HL-60 (cell line): ENCODE results near the gene TNFRSF21.

ENCODE experiments used
- GABPA ChIP-seq: IDR thresholded peaks from 2 replicates; pipeline ENCODE4 v1.6.1; 2012; ENCODE audit warnings: low read depth
- POLR2AphosphoS5 ChIP-seq: IDR thresholded peaks from 2 replicates; pipeline ENCODE4 v1.6.1; 2012; ENCODE audit warnings: low read depth
- SPI1 ChIP-seq: IDR thresholded peaks from 2 replicates; pipeline ENCODE4 v1.6.1; 2012; ENCODE audit warnings: low read depth, mild to moderate bottlenecking, borderline replicate concordance
- TF ChIP-seq, protein P1 (sequence below): IDR thresholded peaks from one replicate; pipeline ENCODE4 v1.5.1; 2011; ENCODE audit warnings: low read length, control low read depth, inconsistent platforms; ENCODE audit not compliant: insufficient read depth
- TF ChIP-seq, protein P2 (sequence below): IDR thresholded peaks from 2 replicates; pipeline ENCODE4 v1.6.1; 2012; ENCODE audit warnings: low read depth; ENCODE audit not compliant: insufficient replicate concordance

DNA sequence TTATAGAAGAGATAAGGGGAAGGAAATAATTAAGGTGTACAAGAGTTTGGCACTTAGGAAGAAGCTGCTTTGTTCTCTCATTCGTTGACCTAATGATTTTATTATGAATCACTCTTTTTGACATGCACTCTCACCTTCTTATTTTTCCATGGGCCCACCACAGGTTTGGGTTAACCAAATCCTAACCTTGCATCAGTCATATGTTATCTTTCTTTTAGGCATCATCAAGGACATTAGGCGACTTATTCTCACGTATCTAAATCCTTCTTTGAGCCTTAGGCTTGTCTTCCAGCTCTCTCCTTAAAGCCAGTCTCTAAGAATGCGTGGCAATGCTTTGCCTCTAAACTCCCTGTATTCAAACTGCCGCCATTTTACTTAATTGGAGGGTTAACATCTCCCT lies 58.3 kb downstream of the TNFRSF21 start:
- TF ChIP-seq, protein P1, sequence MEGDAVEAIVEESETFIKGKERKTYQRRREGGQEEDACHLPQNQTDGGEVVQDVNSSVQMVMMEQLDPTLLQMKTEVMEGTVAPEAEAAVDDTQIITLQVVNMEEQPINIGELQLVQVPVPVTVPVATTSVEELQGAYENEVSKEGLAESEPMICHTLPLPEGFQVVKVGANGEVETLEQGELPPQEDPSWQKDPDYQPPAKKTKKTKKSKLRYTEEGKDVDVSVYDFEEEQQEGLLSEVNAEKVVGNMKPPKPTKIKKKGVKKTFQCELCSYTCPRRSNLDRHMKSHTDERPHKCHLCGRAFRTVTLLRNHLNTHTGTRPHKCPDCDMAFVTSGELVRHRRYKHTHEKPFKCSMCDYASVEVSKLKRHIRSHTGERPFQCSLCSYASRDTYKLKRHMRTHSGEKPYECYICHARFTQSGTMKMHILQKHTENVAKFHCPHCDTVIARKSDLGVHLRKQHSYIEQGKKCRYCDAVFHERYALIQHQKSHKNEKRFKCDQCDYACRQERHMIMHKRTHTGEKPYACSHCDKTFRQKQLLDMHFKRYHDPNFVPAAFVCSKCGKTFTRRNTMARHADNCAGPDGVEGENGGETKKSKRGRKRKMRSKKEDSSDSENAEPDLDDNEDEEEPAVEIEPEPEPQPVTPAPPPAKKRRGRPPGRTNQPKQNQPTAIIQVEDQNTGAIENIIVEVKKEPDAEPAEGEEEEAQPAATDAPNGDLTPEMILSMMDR, result no peak
- no peak for TF ChIP-seq GABPA
- TF ChIP-seq POLR2AphosphoS5, result no peak
- TF ChIP-seq, protein P2, sequence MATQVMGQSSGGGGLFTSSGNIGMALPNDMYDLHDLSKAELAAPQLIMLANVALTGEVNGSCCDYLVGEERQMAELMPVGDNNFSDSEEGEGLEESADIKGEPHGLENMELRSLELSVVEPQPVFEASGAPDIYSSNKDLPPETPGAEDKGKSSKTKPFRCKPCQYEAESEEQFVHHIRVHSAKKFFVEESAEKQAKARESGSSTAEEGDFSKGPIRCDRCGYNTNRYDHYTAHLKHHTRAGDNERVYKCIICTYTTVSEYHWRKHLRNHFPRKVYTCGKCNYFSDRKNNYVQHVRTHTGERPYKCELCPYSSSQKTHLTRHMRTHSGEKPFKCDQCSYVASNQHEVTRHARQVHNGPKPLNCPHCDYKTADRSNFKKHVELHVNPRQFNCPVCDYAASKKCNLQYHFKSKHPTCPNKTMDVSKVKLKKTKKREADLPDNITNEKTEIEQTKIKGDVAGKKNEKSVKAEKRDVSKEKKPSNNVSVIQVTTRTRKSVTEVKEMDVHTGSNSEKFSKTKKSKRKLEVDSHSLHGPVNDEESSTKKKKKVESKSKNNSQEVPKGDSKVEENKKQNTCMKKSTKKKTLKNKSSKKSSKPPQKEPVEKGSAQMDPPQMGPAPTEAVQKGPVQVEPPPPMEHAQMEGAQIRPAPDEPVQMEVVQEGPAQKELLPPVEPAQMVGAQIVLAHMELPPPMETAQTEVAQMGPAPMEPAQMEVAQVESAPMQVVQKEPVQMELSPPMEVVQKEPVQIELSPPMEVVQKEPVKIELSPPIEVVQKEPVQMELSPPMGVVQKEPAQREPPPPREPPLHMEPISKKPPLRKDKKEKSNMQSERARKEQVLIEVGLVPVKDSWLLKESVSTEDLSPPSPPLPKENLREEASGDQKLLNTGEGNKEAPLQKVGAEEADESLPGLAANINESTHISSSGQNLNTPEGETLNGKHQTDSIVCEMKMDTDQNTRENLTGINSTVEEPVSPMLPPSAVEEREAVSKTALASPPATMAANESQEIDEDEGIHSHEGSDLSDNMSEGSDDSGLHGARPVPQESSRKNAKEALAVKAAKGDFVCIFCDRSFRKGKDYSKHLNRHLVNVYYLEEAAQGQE, result no peak
- no peak for TF ChIP-seq SPI1
